B cell (primary cell): Measurements from ENCODE around the gene NRN1L. TPM values are rescaled to one million over a fixed set of nuclear protein-coding genes. Genes with fewer than 3 reads are reported as not detected.
"Not testable (repeated sequence)": the region's sequence is repeated elsewhere in the genome, so short reads cannot be mapped to it uniquely, and the experiment has no call there.

ENCODE experiments used
- ATAC-seq: fragments of 200-7000 bp; cut with Tn5 transposase; one replicate; pipeline ENCODE4 v1.10.0; 2021; ENCODE audit warnings: low read depth, mild to moderate bottlenecking, moderate number of reproducible peaks, moderate library complexity
- CTCF ChIA-PET: fragments of 350-600 bp; sonication (Branson Sonifier 250); formaldehyde crosslinking; loops from one replicate; lab custom pipeline; 2021; ENCODE audit warnings: antibody characterized with exemption, inconsistent platforms; lab: Charles Lee
- POLR2A ChIA-PET: fragments of 350-600 bp; sonication (Branson Sonifier 250); formaldehyde crosslinking; loops from one replicate; lab custom pipeline; 2021; ENCODE audit warnings: antibody characterized with exemption; lab: Charles Lee
- DNase-seq: peaks from one replicate; pipeline ENCODE4 v3.0.0; 2013
- H2AFZ ChIP-seq: 2 replicates; pipeline ENCODE4 v1.6.1; 2012; ENCODE audit warnings: mild to moderate bottlenecking, low read depth, low read length; ENCODE audit not compliant: insufficient read depth, poor library complexity, severe bottlenecking
- H3K27ac ChIP-seq, 2 donors: 1 replicate in 1 of 2; 2 replicates in 1 of 2; pipeline ENCODE4 v1.5.1; 2012 to 2013; ENCODE audit warnings: low read length in 2 of 2, mild to moderate bottlenecking in 2 of 2, moderate library complexity in 1 of 2
- H3K27me3 ChIP-seq, 4 experiments: fragments of 200-600 bp in 1 of 4; sonication (generic) in 1 of 4; replicated peaks in 1 of 4; 1 replicate in 2 of 4; 2 replicates in 2 of 4; pipeline versions ENCODE4 v1.6.1 to v1.7.0; 2013 to 2016; ENCODE audit warnings: low read length in 3 of 4, mild to moderate bottlenecking in 2 of 4, mixed read lengths in 1 of 4, moderate library complexity in 1 of 4; ENCODE audit not compliant: insufficient read depth in 4 of 4, control insufficient read depth in 3 of 4; ENCODE audit errors: control extremely low read depth in 1 of 4
- H3K36me3 ChIP-seq, 2 experiments: replicated peaks in 1 of 2; 1 replicate in 1 of 2; 2 replicates in 1 of 2; pipeline versions ENCODE4 v1.6.1 to v1.7.1; 2013; ENCODE audit warnings: low read length in 1 of 2; ENCODE audit not compliant: insufficient read depth in 2 of 2, control insufficient read depth in 1 of 2; ENCODE audit errors: control extremely low read depth in 1 of 2, extremely low read depth in 1 of 2
- H3K4me1 ChIP-seq, 2 donors: fragments of 200-600 bp in 1 of 2; sonication (generic) in 1 of 2; 1 replicate in 1 of 2; 2 replicates in 1 of 2; pipeline versions ENCODE4 v1.5.1 to v1.6.1; 2013 to 2017; ENCODE audit warnings: low read length in 2 of 2; ENCODE audit not compliant: control insufficient read depth in 2 of 2, insufficient read depth in 2 of 2
- H3K4me2 ChIP-seq: replicated peaks from 2 replicates; pipeline ENCODE3; 2012; ENCODE audit warnings: mild to moderate bottlenecking, low read depth, low read length; ENCODE audit not compliant: poor library complexity, severe bottlenecking
- H3K4me3 ChIP-seq, 5 experiments: fragments of 200-600 bp in 1 of 5; sonication (generic) in 1 of 5; 1 replicate in 3 of 5; 2 replicates in 2 of 5; pipeline versions ENCODE4 v1.5.1 to v1.7.0; 2011 to 2016; ENCODE audit warnings: low read length in 4 of 5, mild to moderate bottlenecking in 4 of 5, low read depth in 2 of 5, control low read depth in 1 of 5, moderate library complexity in 1 of 5; ENCODE audit not compliant: insufficient read depth in 1 of 5; ENCODE audit errors: control extremely low read depth in 1 of 5, extremely low read depth in 1 of 5
- H3K79me2 ChIP-seq: fragments of 200-600 bp; sonication (generic); one replicate; pipeline ENCODE4 v1.6.0; 2016; ENCODE audit warnings: low read length; ENCODE audit not compliant: control insufficient read depth, insufficient read depth
- H3K9ac ChIP-seq: fragments of 200-600 bp; sonication (generic); 2 replicates; pipeline ENCODE4 v1.6.1; 2017; ENCODE audit warnings: mild to moderate bottlenecking, low read length, moderate library complexity
- H3K9me3 ChIP-seq, 3 donors: one replicate each; pipeline versions ENCODE4 v1.6.1 to v1.7.1; 2013; ENCODE audit warnings: low read length in 2 of 3; ENCODE audit not compliant: control insufficient read depth in 2 of 3, insufficient read depth in 1 of 3; ENCODE audit errors: control extremely low read depth in 1 of 3
- H4K20me1 ChIP-seq: 2 replicates; pipeline ENCODE4 v1.6.0; 2012; ENCODE audit warnings: mild to moderate bottlenecking, low read length; ENCODE audit not compliant: insufficient read depth, control insufficient read depth, poor library complexity, severe bottlenecking
- H3K27ac Mint-ChIP-seq: one replicate; pipeline ENCODE4 v1.8.0; 2021; ENCODE audit warnings: mixed read lengths
- H3K27me3 Mint-ChIP-seq: one replicate; pipeline ENCODE4 v1.8.0; 2021; ENCODE audit warnings: mixed read lengths
- H3K4me1 Mint-ChIP-seq: one replicate; pipeline ENCODE4 v1.8.0; 2021; ENCODE audit warnings: mixed read lengths
- H3K4me3 Mint-ChIP-seq: one replicate; pipeline ENCODE4 v1.8.0; 2021; ENCODE audit warnings: mixed read lengths
- H3K9me3 Mint-ChIP-seq: one replicate; pipeline ENCODE4 v1.8.0; 2022; ENCODE audit warnings: mixed read lengths; ENCODE audit not compliant: insufficient read depth
- EZH2 ChIP-seq: IDR thresholded peaks from 2 replicates; pipeline ENCODE4 v1.6.1; 2012; ENCODE audit warnings: borderline replicate concordance, low read depth, mild to moderate bottlenecking, moderate library complexity, low read length; ENCODE audit not compliant: insufficient read depth, poor library complexity, severe bottlenecking
- WGBS: methylation state at CpG from one replicate; pipeline ENCODE4 v1.1.5; 2013; ENCODE audit warnings: missing lambda C conversion rate; ENCODE audit not compliant: insufficient coverage; 5-methylcytosine and 5-hydroxymethylcytosine counted together
- intact Hi-C: fragments of 100-400 bp; cut with micrococcal nuclease; formaldehyde crosslinking; loops from one replicate; pipeline ENCODE4 v1.10.0; 2022
- polyA plus RNA-seq: library from polyadenylated mRNA; depleted of rRNA; stranded (reverse); fragments of >200 nt; gene quantifications from 2 replicates; pipeline ENCODE4 v1.2.3, GENCODE V29; 2012
- total RNA-seq, 2 donors: library from RNA; stranded (reverse); fragments of 120-200 nt in 1 of 2; gene quantifications; 1 replicate in 1 of 2; 2 replicates in 1 of 2; pipeline versions ENCODE4 v1.2.3 to v1.2.4, GENCODE V29; 2013 to 2022
- TF ChIP-seq, protein P1 (sequence below): fragments of 200-600 bp; IDR thresholded peaks from one replicate; pipeline ENCODE4 v1.8.0; 2022; ENCODE audit warnings: antibody characterized with exemption, mild to moderate bottlenecking

The NRN1L gene
- total and polyA plus RNA-seq, 2 donors (not counting 1 experiment from before 2014, with no cell fraction given) = 2.1 to 4.1 TPM

GRCh38 chr16:67910158-67910557 lies 25.5 kb downstream of the NRN1L start:
- H3K4me1 ChIP-seq = peaks cover 0 to 4% of the 10 kb centered on the region in 2 donors
- 38% methylated on average over 1 of the region's 2 CpGs for WGBS
- H4K20me1 ChIP-seq = peaks cover 26% of the 10 kb centered on the region
- no peak overlapping the region for H3K4me2 ChIP-seq
- H3K4me1 Mint-ChIP-seq = peaks cover 2% of the 10 kb centered on the region
- no peak overlapping the region for H3K4me3 ChIP-seq
- H3K36me3 ChIP-seq = peaks cover 0 to 34% of the 10 kb centered on the region in 2 experiments
- no peaks in the 10 kb centered on the region for H3K27me3 Mint-ChIP-seq
- H3K9me3 Mint-ChIP-seq = no peaks in the 10 kb centered on the region
- H2AFZ ChIP-seq = no peak overlapping the region
- H3K9me3 ChIP-seq = no peaks in the 10 kb centered on the region
- intact Hi-C loops = no loop called here
- no peak overlapping the region for H3K27ac Mint-ChIP-seq
- TF ChIP-seq, protein P1, sequence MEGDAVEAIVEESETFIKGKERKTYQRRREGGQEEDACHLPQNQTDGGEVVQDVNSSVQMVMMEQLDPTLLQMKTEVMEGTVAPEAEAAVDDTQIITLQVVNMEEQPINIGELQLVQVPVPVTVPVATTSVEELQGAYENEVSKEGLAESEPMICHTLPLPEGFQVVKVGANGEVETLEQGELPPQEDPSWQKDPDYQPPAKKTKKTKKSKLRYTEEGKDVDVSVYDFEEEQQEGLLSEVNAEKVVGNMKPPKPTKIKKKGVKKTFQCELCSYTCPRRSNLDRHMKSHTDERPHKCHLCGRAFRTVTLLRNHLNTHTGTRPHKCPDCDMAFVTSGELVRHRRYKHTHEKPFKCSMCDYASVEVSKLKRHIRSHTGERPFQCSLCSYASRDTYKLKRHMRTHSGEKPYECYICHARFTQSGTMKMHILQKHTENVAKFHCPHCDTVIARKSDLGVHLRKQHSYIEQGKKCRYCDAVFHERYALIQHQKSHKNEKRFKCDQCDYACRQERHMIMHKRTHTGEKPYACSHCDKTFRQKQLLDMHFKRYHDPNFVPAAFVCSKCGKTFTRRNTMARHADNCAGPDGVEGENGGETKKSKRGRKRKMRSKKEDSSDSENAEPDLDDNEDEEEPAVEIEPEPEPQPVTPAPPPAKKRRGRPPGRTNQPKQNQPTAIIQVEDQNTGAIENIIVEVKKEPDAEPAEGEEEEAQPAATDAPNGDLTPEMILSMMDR = no peak
- no peak for TF ChIP-seq EZH2
- ATAC-seq (no peak), DNase-seq (no peak)
- H3K9ac ChIP-seq = no peak overlapping the region
- H3K4me3 Mint-ChIP-seq = no peak overlapping the region
- no peak overlapping the region for H3K27ac ChIP-seq
- CTCF ChIA-PET = interaction anchor here (1.2 to 1.9 kb wide), 2 partner anchors 26 to 225 kb away, joined by 3 to 6 read pairs; no protein-coding TSS in a partner anchor
- peaks cover 83% of the 10 kb centered on the region for H3K79me2 ChIP-seq
- H3K27me3 ChIP-seq = no peaks in the 10 kb centered on the region
- POLR2A ChIA-PET = interaction anchor here (0.7 kb wide), 1 partner anchor 8 kb away, joined by 3 read pairs; no protein-coding TSS in a partner anchor

- H3K4me2 ChIP-seq = no peak overlapping the region
- peaks cover 1% of the 10 kb centered on the region for H3K4me1 Mint-ChIP-seq
- DNase-seq (no peak), ATAC-seq (no peak)
- H3K36me3 ChIP-seq = peaks cover 0 to 31% of the 10 kb centered on the region in 2 experiments
- peaks cover 80% of the 10 kb centered on the region for H3K79me2 ChIP-seq
- 96% methylated on average over 5 of the region's 7 CpGs for WGBS
- H3K27ac ChIP-seq = no peak overlapping the region
- no peak overlapping the region for H2AFZ ChIP-seq
- H3K4me3 Mint-ChIP-seq = no peak overlapping the region
- H3K27me3 ChIP-seq = no peaks in the 10 kb centered on the region
- no peaks in the 10 kb centered on the region for H3K9me3 Mint-ChIP-seq
- H3K9me3 ChIP-seq = no peaks in the 10 kb centered on the region
- no peaks in the 10 kb centered on the region for H3K27me3 Mint-ChIP-seq
- H4K20me1 ChIP-seq = peaks cover 59% of the 10 kb centered on the region
- H3K9ac ChIP-seq = no peak overlapping the region
- POLR2A ChIA-PET = interaction anchor here (0.6 to 0.7 kb wide), 2 partner anchors 135 to 182 kb away, joined by 3 to 4 read pairs; no protein-coding TSS in a partner anchor
- H3K4me3 ChIP-seq = no peak overlapping the region
- peaks cover 0 to 3% of the 10 kb centered on the region in 2 donors for H3K4me1 ChIP-seq
- TF ChIP-seq EZH2 = no peak
- TF ChIP-seq, protein P1 = no peak
- no peak overlapping the region for H3K27ac Mint-ChIP-seq
- CTCF ChIA-PET = interaction anchor here (0.5 to 1.2 kb wide), 5 partner anchors 12 to 98 kb away, joined by 3 read pairs; partner anchors contain the start of gene NRN1L
- intact Hi-C loops = no loop called here
Observed at GRCh38 chr16:67914758-67915495, 30.2 kb downstream of the NRN1L start.

DNA sequence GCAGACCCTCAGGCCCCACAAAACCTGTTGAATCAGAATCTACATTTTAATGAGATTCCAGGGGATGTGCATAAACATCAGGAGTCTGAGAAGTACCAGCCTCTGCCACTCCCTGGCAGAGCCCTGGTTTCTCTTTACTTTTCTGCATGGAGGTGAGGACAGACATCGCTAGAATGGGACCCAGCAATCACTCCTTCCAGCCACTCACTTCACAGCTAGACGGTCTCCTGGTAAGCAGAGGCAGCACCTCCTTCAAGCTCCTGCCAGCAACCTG lies 30.7 kb downstream of the NRN1L start:
- H2AFZ ChIP-seq, H3K4me1 Mint-ChIP-seq, H3K4me1 ChIP-seq, H3K9me3 ChIP-seq, H3K4me3 ChIP-seq, H3K27me3 Mint-ChIP-seq, H3K27me3 ChIP-seq, H3K4me3 Mint-ChIP-seq, H3K27ac Mint-ChIP-seq, H3K9ac ChIP-seq, H3K9me3 Mint-ChIP-seq, intact Hi-C loops, DNase-seq, ATAC-seq, H3K27ac ChIP-seq, H3K4me2 ChIP-seq: not testable (repeated sequence)
- Histone ChIP-seq H3K36me3 (peaks cover 0 to 31% of the 10 kb centered on the region in 2 experiments), H3K79me2 (peaks cover 79% of the 10 kb centered on the region), H4K20me1 (peaks cover 61% of the 10 kb centered on the region)
- ChIA-PET POLR2A (interaction anchor here (0.7 kb wide), 1 partner anchor 181 kb away, joined by 4 read pairs; no protein-coding TSS in a partner anchor), CTCF (interaction anchor here (0.5 to 1.2 kb wide), 4 partner anchors 12 to 99 kb away, joined by 3 read pairs; no protein-coding TSS in a partner anchor)
- no CpG with 5 or more reads among the region's 2 CpGs for WGBS
